NOMO-1 treated with dmso at 0.1 percent for 144 hours (cell line): ENCODE data around the gene CIB1.
"Not testable (repeated sequence)": the region's sequence is repeated elsewhere in the genome, so short reads cannot be mapped to it uniquely, and the experiment has no call there.

Source experiments
- DNase-seq: peaks from one replicate; lab custom pipeline; 2025; ENCODE audit not compliant: unreplicated experiment; lab: John Stamatoyannopoulos, UW

CIB1 gene

DNA sequence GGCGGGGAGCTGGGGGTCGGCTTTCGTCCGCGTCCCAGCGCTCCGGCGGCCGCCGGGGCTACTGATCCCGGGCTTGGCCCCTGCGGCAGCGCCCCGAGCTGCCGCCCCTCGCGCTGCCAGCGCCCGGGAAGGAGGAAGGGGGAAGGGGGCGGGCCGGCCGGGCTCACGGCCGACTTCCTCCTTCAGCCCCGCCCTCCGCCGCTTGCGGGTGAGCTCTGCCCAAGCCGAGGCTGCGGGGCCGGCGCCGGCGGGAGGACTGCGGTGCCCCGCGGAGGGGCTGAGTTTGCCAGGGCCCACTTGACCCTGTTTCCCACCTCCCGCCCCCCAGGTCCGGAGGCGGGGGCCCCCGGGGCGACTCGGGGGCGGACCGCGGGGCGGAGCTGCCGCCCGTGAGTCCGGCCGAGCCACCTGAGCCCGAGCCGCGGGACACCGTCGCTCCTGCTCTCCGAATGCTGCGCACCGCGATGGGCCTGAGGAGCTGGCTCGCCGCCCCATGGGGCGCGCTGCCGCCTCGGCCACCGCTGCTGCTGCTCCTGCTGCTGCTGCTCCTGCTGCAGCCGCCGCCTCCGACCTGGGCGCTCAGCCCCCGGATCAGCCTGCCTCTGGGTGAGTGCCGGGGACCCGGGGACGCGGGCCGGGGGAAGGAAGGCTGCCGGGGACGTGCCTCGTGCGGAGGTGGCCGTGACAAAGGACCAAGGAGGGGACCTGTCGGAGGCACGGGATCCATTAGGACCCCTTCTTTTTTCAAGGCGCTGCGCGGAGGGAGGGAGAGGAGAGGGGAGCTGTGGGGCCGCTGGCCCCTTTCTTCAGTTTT is 32.4 kb downstream of the CIB1 start, which contains the start of gene SEMA4B:
TSS of gene SEMA4B (plus strand) at position 201 of the 814 bp plus-strand sequence. CDS start at position 450, 249 bp downstream.
- peak; percentile 64 for DNase-seq

DNA sequence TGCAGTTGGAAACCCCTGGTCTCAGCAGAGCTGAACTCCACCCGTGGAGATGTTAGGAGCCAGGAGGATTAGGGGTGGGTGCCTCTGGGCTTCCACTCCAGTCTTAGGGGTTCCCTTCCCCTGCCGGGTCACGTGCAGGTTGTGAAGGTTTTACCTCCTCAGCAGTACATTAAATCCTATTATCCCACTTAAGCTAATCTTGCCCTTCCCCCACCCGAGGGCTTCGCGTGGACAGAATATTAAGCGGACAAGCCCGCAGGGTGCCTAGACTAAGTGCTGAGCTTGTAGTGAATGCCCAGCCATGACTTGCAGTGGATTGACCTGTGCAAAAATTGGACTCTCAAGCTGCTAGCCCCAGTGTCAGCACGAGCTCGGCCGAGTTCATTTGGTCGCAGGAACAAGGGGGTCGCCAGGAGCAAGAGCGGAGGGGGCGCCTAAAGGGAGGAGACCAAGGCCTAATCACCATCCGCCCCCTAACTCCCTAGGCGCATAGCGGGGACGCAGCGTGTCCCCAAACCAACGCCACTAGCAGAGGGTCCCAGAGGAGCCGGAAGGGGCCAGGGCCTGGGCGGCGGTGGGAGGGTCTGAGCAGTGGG is 33.1 kb downstream of the CIB1 start:
- no peak for DNase-seq

DNA sequence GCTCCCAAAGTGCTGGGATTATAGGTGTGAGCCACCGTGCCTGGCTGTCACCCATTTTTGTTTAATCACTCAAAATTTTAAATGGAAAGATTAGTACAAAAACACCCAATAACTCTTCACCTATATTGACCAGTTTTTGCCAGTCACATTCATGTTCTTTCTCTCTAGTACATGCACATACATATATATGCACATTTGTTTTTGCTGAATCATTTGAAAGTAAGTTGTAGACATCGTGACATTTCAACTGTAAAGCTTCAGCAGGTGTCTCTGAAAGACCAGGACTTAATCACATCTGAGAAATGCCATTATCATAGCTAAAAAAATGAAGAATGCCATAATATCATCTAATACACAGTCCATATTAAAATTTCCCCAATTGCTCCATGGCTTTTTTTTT is 39.1 kb downstream of the CIB1 start:
- DNase-seq: no peak

DNA sequence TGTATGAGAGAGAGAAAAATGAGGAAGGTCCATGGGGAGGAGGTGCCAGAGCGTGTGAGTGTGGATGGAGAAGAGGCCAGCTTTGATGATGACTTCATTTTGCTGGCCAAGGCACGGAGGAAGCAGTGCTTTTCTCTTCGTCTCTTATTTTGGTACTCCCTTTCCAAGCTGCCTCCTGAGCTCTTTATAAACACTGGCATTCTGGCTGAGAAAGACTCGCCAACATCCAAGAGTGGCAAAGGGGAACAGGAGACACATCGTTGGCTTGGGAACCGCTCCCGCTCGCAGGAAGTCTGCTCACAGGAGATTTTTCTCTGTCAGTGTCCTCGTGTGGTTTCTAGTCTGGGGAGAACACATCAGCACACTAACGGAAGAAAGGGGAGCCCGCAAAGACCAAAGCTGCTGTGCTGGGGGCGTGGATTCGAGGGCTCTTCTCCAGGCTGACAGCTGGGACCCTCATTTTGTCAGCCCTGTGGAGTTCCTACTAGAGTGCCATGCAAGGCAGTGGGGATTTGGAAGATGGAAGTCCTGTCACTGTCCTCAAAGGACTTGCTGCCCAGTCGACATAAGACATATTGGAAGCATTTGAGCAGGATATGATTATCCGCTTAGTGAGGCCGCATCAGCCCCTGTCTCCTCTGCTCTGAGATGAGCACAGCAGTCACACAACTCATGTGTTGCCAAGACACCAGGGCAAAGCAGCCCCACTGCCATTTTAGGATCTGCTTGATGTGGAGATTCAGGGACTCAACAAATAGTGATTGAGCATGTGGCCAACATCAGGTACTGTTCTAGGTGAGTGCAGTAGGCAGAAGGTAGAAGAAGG is 40.6 kb downstream of the CIB1 start:
- peak; percentile 37 for DNase-seq

DNA sequence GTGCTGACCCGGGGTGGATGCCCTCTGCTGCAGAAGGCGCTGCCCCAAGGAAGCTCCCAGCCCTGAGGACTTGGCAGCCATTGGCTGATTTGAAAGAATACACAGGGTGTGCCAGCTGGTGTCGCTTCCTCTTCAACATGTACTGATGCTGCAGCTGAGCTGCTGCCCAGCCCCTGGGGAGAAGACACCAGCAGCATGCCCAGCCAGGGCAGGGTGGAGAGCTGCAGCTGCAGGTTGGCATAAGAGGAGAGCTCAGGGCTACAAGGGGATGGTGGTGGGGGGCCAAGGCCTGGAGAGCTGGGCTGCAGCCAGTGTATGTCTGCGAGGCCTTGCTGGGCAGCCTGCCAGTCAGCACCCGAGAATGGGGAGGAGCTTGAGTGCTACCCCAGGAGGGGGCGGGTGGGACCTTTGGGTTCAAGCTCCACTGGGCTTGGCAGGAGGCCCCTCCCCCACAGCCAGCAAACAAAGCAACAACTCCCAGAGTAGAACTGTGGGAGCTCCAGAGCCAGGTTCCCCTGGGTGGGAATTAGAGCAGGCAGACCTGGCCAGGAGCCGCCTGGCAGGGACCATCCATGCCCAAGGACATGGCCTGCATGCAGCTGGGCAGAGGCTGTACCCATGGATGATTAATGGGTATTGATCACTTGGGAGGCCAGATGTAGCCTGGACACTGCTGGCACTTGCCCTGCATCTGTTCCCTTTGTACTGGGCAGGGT is 41.8 kb downstream of the CIB1 start:
- no peak for DNase-seq

DNA sequence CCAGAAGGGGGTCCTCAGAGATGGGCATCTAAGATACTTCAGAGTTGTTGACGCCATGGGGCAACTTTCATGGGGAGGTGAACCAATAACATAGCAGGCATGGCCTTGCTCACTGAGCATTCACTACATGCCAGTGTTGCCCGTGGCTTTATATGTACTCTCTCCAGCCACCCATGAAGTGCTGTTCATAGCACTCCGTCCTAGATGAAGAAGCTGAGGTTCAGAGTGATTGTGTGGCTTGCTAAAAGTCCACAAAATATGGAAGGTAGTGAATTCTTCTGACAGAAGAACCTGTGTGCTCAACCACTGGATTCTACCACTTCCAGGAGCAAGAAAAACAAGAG is 42.4 kb downstream of the CIB1 start:
- no peak for DNase-seq

DNA sequence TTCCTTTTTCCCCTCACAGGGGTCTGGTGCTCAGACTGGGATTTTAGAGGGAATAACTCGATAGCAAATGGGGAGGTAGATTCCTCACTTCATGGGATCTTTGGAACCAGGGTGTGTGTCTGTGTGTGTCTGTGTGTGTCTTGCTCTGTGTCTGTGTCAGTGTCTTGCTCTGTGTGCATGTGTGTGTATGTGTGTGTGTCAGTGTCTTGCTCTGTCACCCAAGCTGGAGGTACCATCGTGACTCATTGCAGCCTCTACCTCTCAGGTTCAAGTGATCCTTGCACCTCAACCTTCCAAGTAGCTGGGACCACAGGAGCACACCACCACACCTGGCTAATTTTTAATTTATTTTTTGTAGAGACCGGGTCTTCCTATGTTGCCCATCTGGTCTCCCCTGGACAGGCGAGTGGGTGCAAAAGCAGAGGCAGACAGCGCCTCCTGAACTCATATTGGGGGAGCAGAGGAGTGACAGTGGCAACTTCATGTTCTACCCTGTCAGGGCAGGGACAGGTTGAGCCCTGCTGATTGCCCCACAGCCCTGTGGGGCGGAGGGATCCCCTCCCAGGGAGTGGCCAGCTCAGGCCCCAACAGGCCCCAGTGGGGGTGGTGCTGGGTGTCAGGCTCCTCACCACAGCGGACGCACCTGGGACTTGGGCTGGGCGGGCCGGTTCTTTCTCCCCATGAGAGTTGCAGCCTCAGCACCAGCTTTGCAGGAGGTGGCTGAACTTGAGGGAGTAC is 43.0 kb downstream of the CIB1 start:
- no peak for DNase-seq

DNA sequence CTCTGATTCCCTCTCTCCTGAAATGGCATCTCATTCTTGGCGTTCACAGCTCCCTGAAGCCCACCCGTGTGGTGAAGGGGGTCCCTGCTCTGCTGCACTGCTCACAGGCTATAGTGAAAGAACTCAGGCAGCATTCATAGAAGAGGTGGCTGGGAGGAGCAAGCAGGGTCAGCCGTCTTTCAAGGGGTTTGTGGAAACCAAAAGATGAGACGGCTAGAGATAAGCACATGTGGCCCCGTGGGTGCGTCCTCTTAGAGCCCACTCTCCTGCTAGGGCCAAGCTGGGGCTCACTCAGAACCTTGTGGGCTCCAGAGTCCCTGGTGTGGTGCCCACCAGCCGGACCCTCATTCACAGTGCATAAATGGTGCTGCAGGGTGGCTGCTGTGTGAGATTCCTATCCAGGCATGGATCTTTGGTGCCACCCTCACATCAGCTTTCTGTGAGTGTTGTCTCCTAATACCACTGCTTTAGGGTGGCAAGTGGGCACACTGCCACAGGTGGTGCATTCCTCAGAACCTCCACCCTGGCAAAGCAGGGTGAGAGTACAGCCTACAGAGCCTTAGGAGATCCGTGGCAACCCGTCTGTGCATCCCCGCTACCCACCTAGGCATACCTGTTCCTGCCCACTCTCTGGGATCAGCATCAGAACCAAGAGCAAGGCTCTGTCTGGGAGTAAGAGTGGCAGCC is 43.8 kb downstream of the CIB1 start:
- no peak for DNase-seq

DNA sequence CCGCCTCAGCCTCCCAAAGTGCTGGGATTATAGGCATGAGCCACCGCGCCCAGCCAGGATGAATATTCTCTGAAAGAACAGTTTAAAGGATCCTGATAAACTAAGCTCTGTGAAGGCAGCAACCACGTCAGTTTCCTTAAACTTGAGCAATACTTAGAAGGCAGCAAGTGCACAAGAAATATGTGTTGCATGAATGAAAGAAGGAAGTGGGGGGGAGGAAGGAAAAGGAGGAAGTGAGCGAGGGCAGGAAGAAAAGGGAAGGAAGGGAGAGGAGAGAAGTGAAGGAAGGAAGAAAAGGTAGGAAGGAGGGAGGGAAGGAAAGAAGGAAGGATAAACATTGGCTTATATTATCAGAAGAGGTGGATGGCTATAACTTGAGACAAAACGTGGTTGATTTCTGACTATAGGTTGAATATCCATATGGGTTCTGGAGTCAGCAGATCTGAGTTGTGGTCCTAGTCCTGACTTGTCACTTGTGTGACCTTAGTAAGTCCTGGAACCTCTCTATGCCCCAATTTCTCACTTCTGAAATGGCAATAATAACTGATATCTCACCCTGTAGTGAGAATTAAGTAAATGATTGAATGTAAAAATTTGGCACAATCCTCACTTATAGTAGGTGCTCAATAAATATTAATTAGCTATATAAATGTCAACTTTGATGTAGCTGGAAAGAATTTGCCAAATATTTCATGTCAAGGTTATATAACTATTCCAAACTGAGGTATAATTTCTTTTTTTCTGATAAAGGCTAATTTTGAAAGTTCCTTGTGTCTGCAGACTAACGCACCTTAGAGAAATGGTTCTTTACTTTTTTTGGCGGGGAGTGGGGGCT is 44.6 kb downstream of the CIB1 start:
- peak; percentile 47 for DNase-seq

DNA sequence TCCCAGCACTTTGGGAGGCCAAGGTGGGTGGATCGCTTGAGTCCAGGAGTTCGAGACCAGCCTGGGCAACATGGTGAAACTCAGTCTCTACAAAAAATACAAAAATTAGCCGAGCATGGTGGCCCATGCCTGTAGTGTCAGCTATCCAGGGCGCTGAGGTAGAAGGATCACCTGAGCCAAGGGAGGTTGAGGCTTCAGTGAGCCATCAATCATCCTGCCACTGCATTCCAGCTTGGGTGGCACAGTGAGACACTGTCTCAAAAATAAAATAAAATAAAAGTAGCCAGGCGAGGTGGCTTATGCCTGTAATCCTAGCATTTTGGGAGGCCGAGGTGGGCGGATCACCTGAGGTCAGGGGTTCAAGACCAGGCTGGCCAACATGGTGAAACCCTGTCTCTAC is 45.7 kb downstream of the CIB1 start:
- not testable (repeated sequence) for DNase-seq

DNA sequence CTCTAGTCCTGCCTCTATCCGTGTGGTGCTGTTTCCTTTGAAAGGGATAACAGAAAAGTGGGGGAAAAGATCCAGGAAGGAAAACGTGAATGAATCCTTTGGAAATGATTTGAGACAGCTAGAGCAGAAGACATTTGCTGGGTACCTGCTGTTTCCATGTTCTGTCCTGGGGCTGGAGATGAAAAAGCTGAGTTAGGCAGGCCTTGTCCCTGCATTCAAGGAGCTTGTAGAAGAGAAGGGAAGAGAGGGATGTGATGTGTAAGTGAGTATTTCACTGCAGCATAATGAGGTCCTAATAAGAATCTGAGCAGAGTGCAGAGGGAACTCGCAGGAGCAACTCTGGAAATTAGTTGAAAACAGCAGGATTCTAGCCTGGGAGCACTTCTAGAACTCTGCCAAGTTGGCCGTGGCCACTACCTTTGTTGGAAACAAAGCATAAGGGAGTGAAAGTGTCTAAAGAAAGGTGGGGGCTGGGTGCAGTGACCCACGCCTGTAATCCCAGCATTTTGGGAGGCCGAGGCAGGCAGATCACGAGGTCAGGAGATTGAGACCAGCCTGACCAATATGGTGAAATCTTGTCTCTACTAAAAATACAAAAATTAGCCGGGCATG is 46.4 kb downstream of the CIB1 start:
- no peak for DNase-seq

DNA sequence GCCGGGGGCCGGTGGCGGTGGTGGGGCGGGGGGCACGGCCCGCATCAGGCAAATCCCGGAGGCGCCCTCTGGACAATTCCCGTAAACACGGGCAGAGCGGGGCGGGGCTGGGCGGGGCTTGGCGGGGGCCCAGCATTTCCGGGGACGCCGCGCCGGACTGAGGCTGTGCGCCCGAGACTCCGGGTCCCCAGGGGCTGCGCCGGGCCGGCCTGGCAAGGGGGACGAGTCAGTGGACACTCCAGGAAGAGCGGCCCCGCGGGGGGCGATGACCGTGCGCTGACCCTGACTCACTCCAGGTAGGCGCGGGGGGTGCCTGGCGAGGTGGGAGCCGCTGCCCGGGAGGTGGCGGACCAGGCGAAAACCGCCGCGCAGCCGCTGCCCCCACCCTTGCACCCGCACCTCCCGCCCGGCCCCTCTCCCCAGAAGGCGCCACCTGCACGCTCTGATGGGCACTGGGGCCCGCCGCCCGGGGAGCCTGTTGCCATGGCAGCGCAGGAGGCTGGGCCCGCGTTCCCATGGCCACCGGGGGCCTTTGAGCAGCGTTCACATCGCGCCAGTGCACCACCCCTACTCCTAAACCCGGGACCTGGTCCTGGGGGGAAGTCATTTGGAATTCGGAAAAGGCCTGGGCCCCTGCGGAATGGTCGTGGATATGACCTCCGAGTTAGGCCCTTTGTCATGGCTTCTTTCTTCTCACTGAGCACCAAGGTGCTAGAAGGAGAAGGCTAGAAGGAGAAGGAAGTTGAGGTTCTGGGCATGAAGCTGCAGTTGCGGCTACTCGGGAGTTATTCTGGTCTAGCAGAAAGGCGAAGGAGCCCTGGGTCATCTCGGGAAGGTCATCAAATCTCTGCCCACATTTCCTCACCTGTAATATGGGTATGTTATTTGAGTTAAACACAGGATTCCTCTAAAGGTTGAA is 48.7 kb downstream of the CIB1 start:
- DNase-seq: no peak

DNA sequence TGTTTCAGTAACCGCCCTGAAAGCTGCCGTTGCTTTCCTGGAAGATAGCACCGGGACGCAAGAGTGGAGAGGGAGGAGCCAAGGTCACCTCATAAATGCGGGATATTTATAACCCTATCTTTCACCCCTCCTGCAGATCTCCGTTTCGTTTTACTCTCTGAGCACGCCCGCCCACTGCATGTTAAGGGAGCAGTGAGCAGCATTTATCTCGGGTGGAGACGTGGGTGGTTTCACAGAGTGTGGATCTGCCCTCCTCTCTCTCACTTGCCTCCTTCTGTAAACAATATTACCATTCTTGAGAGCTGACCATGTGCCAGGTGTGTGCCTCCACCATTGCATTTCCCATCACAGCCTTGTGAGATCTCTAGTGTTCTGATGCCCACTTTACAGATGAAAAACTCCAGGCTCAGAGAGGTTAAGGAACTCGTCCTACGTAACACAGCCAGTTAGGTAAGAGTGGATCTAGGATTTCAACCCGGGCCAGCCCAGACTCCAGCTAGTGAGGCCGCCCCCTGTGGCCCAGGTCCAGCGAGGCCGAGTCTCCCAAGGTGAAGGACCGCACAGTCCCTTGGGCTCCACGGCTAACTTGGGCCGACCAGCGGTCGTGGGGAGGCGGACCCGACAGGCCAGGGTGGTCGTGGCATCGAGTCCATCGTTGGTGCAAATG is 49.5 kb downstream of the CIB1 start:
- no peak for DNase-seq

DNA sequence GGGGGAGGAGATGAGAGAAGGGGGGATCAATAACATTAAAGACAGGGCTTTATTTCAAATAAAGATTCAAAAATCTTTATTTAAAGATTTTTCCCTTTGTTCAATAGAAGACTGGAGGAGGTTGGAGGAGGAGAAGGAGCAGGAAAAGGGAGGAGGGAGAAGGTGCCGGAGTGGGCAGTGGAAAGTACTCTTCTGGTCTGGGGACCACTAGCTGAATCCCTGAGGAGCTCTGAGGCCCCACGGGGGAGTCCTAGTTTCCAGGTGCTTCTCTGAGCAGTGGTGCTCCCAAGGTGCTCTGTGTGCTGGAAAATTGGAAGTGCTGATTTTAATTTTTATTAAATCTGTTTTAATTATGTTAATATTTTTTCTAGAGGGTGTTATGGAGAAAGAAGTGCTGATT is 52.0 kb downstream of the CIB1 start:
- DNase-seq: no peak
